Right renal pelvis (tissue), 4 donors: Measurements from ENCODE around the gene MYEOV. TPM values are rescaled to one million over a fixed set of nuclear protein-coding genes. Genes with fewer than 3 reads are reported as not detected.

Source experiments
- DNase-seq, 4 donors: peaks; one replicate each; pipeline ENCODE4 v3.0.0-alpha.2; 2013; ENCODE audit warnings: low read depth in 4 of 4, low spot score in 3 of 4, missing footprints in 1 of 4
- polyA plus RNA-seq, 4 donors: library from polyadenylated mRNA; unstranded; fragments of 120-200 nt; gene quantifications; one replicate each; pipeline ENCODE4 v1.2.1, GENCODE V29; 2013; ENCODE audit not compliant: insufficient read length in 4 of 4

Gene MYEOV
- polyA plus RNA-seq, 4 donors, result 4.8 to 6.2 (median 5.0) TPM

DNA sequence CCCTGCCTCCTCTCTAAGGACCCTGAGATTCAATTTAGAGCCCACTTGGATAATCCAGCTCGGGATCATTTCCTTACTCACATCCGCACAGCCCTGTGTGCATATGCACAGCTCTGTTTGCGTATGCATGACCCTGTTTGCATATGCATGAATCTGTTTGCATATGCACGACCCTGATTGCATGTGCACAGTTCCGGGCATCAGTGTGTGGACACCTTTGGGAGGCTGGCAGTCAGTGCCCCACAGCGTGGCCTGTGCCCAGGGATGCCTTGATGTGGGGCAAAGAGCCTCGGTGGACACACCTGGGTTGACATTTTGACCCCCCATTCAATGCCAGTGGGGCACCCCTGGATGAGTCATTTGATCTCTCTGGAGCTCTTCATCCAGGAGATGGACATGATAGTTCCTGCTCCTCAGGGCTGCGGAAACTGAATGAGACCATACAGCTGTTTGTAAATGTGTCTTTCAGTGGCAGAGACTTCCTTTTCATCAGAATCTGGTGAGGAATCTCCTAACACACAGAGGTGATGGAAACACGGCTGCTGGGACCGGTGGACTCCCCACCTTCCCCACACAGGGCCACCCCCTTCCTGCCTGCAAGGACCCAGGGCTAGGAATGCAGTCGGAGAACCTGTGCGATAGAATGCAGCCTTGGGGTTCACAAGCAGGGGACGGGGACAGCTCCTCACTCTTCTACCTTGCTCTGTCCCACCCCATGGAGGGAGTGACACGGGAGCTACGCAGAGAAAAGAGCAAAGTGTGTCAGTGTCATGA lies 41.2 kb downstream of the MYEOV start:
- DNase-seq, result no peak

GRCh38 chr11:69335781-69336405 lies 41.9 kb downstream of the MYEOV start:
- DNase-seq, result no peak

GRCh38 chr11:69337211-69337721 lies 43.3 kb downstream of the MYEOV start:
- DNase-seq, result no peak

DNA sequence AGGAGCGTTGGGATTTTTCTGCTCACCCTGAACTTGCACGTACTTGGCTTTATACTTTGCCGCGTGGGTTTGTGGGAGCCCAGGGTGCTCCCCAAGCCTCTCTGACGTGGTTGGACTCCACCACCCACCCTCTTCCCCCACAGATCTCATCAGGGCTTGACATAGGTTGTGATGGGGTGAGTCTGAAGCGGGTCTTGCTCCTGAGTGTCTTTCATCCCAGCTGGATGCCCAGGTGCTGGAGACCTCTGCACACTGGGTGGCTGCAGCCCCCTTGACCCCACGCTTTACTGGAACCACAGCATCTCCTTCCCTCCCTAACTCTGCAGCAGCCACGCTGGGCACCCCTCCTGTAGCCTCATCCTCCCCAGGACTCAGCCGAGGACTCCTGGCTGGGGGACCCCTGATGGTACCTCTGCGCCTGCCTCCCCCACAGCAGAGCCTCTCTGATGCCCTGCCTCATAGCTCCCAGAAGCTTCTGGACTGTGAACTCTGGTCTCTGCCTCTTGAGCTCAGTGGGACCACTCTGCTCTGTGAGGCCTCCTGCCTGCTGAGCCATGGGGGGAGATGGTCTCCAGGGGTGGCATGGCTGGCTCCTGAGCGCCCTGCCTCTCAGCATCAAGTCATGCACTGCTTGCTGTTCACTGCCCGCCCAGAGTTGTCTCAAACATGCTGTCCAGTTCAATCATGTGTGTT lies 45.2 kb downstream of the MYEOV start:
- DNase-seq, result no peak

DNA sequence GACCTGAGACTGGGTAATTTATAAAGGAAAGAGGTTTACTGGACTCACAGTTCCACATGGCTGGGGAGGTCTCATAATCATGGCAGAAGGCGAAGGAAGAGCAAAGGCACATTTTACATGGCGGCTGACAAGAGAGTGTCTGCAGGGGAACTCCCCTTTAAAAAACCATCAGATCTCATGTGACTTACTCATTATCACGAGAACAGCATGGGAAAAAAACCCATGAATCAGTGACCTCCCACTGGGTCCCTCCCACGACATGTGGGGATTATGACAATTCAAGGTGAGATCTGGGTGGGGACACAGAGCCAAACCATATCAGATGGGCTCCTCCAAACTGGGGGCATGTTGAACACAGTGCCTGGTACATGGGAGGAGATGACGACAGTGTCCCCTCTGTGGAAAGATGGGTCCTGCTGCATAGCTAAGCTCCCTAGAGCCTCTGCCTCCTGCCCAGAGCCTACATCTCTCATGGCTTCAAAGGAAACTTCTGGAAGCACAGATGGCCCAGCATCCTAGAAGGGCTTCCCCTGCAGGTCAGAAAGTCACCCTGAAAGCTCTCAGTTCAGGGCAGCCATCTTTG lies 46.1 kb downstream of the MYEOV start:
- DNase-seq, result no peak

GRCh38 chr11:69342588-69343330 lies 48.8 kb downstream of the MYEOV start:
- DNase-seq, result no peak

DNA sequence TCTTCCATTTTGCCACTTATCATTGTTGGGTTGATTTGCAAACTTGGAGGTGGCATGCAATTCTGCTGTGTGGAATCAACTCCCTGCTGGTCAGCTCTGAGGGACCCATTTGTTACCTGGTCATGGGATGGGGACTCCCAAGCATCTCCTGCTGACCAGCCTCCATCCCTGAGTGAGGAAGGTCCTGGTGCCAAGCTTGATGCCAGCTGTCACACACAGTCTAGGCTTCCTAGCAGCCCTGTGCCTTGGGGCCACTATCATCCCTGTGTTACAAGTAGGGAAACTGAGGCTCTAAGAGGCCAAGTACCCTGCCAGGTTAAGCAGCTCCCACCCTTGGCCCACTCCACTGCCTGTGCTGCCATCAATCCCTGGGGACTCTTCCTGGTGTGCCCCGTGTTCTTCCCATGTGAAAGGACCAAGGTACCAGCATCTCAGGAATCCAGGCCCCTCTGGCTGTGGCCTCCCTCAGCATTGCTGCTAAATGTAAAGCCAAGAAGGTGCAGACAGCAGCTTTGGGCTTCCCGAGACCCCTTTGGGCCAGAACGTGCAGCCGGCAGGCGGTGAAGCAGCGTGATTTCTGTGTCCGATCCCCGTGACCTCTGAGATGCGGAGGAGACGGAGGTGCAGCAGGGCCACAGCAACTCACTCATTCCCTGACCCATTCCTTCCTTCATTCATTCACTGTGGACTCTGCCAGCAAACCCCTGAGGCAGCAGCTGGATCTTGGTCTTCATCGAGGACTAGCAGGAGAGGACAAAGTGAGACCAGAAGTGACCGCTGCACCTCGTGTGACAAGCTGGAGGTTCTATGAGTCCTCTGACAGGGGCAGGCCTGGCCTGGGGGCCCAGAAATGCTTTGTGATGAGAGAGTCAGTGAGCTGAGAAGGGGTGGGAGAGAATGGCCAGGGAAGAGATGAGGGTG lies 49.7 kb downstream of the MYEOV start:
- DNase-seq, result no peak

GRCh38 chr11:69344570-69345145 lies 50.7 kb downstream of the MYEOV start:
- DNase-seq, result no peak

Other genes with a start within 250 kb of the MYEOV start
- 10 to 100 TPM; 13.8 to 17.1 (median 16.1) TPM for gene TPCN2, start 245.2 kb upstream of the MYEOV start, polyA plus RNA-seq
- 1 to 10 TPM in 1 of 4 donors, under 1 TPM in 3; 0.35 to 1.1 (median 0.47) TPM for gene SMIM38, start 138.2 kb upstream of the MYEOV start, polyA plus RNA-seq
- under 1 TPM in 1 of 4 donors, not detected in 3; 0.03 TPM for gene LINC01488, start 187.5 kb downstream of the MYEOV start, polyA plus RNA-seq